GM23338 (cell line): Measurements from ENCODE around the gene UBR2. TPM values are rescaled to one million over a fixed set of nuclear protein-coding genes. Genes with fewer than 3 reads are reported as not detected.

ENCODE experiments used
- ATAC-seq: fragments of 200-7000 bp; cut with Tn5 transposase; 3 replicates; pipeline ENCODE4 v1.9.1; 2020
- DNase-seq: peaks from one replicate; pipeline ENCODE4 v3.0.0-alpha.2; 2015; ENCODE audit warnings: low spot score
- H2AFZ ChIP-seq: fragments of 200-600 bp; sonication (generic); 2 replicates; pipeline ENCODE4 v1.8.0; 2016; ENCODE audit warnings: antibody characterized with exemption, mild to moderate bottlenecking, moderate library complexity
- H3F3A ChIP-seq: fragments of 200-600 bp; sonication (generic); replicated peaks from 2 replicates; pipeline ENCODE4 v1.8.0; 2017; ENCODE audit warnings: antibody characterized with exemption, mixed run types, low read depth
- H3K27ac ChIP-seq: fragments of 200-600 bp; sonication (generic); 2 replicates; pipeline ENCODE4 v1.6.1; 2016; ENCODE audit warnings: low read depth
- H3K27me3 ChIP-seq: fragments of 200-600 bp; sonication (generic); 2 replicates; pipeline ENCODE4 v1.8.0; 2016; ENCODE audit warnings: mild to moderate bottlenecking, mixed run types, moderate library complexity; ENCODE audit not compliant: insufficient read depth
- H3K36me3 ChIP-seq: fragments of 200-600 bp; sonication (generic); 2 replicates; pipeline ENCODE4 v1.8.0; 2016; ENCODE audit warnings: mild to moderate bottlenecking; ENCODE audit not compliant: insufficient read depth
- H3K4me1 ChIP-seq: fragments of 200-600 bp; sonication (generic); 2 replicates; pipeline ENCODE4 v1.8.0; 2016; ENCODE audit warnings: mild to moderate bottlenecking, moderate library complexity; ENCODE audit not compliant: insufficient read depth
- H3K4me2 ChIP-seq: fragments of 200-600 bp; sonication (generic); 2 replicates; pipeline ENCODE4 v1.7.1; 2017; ENCODE audit warnings: mixed run types
- H3K4me3 ChIP-seq: fragments of 200-600 bp; sonication (generic); 2 replicates; pipeline ENCODE4 v1.6.1; 2016; ENCODE audit warnings: mixed run types
- H3K79me2 ChIP-seq: fragments of 200-600 bp; sonication (generic); replicated peaks from 2 replicates; pipeline ENCODE4 v1.8.0; 2017; ENCODE audit warnings: mild to moderate bottlenecking; ENCODE audit not compliant: insufficient read depth
- H3K9me2 ChIP-seq: fragments of 200-600 bp; sonication (generic); 2 replicates; pipeline ENCODE4 v1.8.0; 2017; ENCODE audit not compliant: insufficient read depth
- H4K20me1 ChIP-seq: fragments of 200-600 bp; sonication (generic); replicated peaks from 2 replicates; pipeline ENCODE4 v1.8.0; 2017; ENCODE audit warnings: mild to moderate bottlenecking; ENCODE audit not compliant: insufficient read depth
- H3K27ac Mint-ChIP-seq: 2 replicates; pipeline ENCODE4 v1.8.0; 2020; ENCODE audit warnings: inconsistent platforms, mild to moderate bottlenecking, moderate library complexity, mixed read lengths
- H3K27me3 Mint-ChIP-seq: 3 replicates; pipeline ENCODE4 v1.8.0; 2022; ENCODE audit warnings: low read depth, mild to moderate bottlenecking, moderate library complexity, mixed read lengths, inconsistent platforms; ENCODE audit not compliant: insufficient read depth, poor library complexity
- H3K36me3 Mint-ChIP-seq: 3 replicates; pipeline ENCODE4 v1.8.0; 2021; ENCODE audit warnings: low read depth, mild to moderate bottlenecking, inconsistent platforms, moderate library complexity, mixed read lengths
- H3K4me1 Mint-ChIP-seq: 3 replicates; pipeline ENCODE4 v1.8.0; 2020; ENCODE audit warnings: mild to moderate bottlenecking, inconsistent platforms, mixed read lengths
- H3K4me3 Mint-ChIP-seq: 3 replicates; pipeline ENCODE4 v1.8.0; 2021; ENCODE audit warnings: moderate library complexity, mild to moderate bottlenecking, inconsistent platforms, mixed read lengths
- H3K9me3 Mint-ChIP-seq: 3 replicates; pipeline ENCODE4 v1.8.0; 2020; ENCODE audit warnings: moderate library complexity, mild to moderate bottlenecking, inconsistent platforms, mixed read lengths
- CREB1 ChIP-seq: fragments of 250-450 bp; sonication (Bioruptor Pico); IDR thresholded peaks from 2 replicates; pipeline ENCODE4 v1.5.0; 2020; ENCODE audit warnings: low read depth, mild to moderate bottlenecking, moderate library complexity
- CTCF ChIP-seq, 2 experiments: fragments of 200-600 bp in 1 of 2; sonication (generic) in 1 of 2; conservative IDR thresholded peaks; 2 replicates each; pipeline versions ENCODE4 v1.5.1 to v1.6.1; 2016 to 2017; ENCODE audit warnings: antibody characterized with exemption in 2 of 2, low read depth in 2 of 2, mild to moderate bottlenecking in 2 of 2, moderate library complexity in 1 of 2
- ETS1 ChIP-seq: IDR thresholded peaks from 2 replicates; pipeline ENCODE4 v1.6.1; 2016; ENCODE audit warnings: antibody characterized with exemption
- EZH2 ChIP-seq: fragments of 200-600 bp; sonication (generic); IDR thresholded peaks from one replicate; pipeline ENCODE4 v1.8.0; 2017; ENCODE audit warnings: antibody characterized with exemption, mild to moderate bottlenecking, low read depth; ENCODE audit not compliant: unreplicated experiment
- EZH2phosphoT487 ChIP-seq: fragments of 200-600 bp; sonication (generic); IDR thresholded peaks from one replicate; pipeline ENCODE4 v1.8.1; 2018; ENCODE audit warnings: antibody characterized with exemption; ENCODE audit not compliant: unreplicated experiment
- JUNB ChIP-seq: IDR thresholded peaks from one replicate; pipeline ENCODE4 v1.6.1; 2016; ENCODE audit warnings: antibody characterized with exemption; ENCODE audit not compliant: unreplicated experiment
- NANOG ChIP-seq: IDR thresholded peaks from 2 replicates; pipeline ENCODE4 v1.6.1; 2016; ENCODE audit warnings: antibody characterized with exemption, borderline replicate concordance
- POLR2AphosphoS5 ChIP-seq: IDR thresholded peaks from 2 replicates; pipeline ENCODE4 v1.6.1; 2016; ENCODE audit warnings: antibody characterized with exemption, low read depth
- REST ChIP-seq: IDR thresholded peaks from one replicate; pipeline ENCODE4 v1.6.1; 2018; ENCODE audit warnings: antibody characterized with exemption; ENCODE audit not compliant: unreplicated experiment
- STAT1 ChIP-seq: IDR thresholded peaks from one replicate; pipeline ENCODE4 v1.6.1; 2016; ENCODE audit warnings: antibody characterized with exemption; ENCODE audit not compliant: unreplicated experiment
- ZNF114 ChIP-seq: fragments of 250-450 bp; sonication (Bioruptor Pico); IDR thresholded peaks from 2 replicates; pipeline ENCODE4 v1.5.0; 2020; ENCODE audit warnings: mild to moderate bottlenecking, moderate library complexity
- ZNF331 ChIP-seq: fragments of 250-450 bp; sonication (Bioruptor Pico); IDR thresholded peaks from 2 replicates; pipeline ENCODE4 v1.5.0; 2020; ENCODE audit warnings: low read depth, mild to moderate bottlenecking, moderate library complexity
- ZNF462 ChIP-seq: fragments of 250-450 bp; sonication (Bioruptor Pico); IDR thresholded peaks from 2 replicates; pipeline ENCODE4 v1.5.0; 2020; ENCODE audit warnings: mild to moderate bottlenecking, moderate library complexity
- polyA plus RNA-seq: library from polyadenylated mRNA; unstranded; fragments of >200 nt; fragmentation: Nextera tagmentation; extraction: Ambion mirVana; gene quantifications from 2 replicates; pipeline ENCODE4 v1.2.1, GENCODE V29; 2016
- total RNA-seq: library from RNA; depleted of rRNA; stranded (reverse); fragments of >200 nt; shearing (Covaris generic); gene quantifications from 2 replicates; pipeline ENCODE4 v1.2.3, GENCODE V29; 2014

UBR2 gene
- total and polyA plus RNA-seq, 2 experiments from 2014 or later: 6.7 to 21.2 TPM

- DNase-seq (no peak), ATAC-seq (no peak)
- no peak overlapping the region for H3K4me3 ChIP-seq
- H3K79me2 ChIP-seq: no peaks in the 10 kb centered on the region
- H4K20me1 ChIP-seq: no peaks in the 10 kb centered on the region
- H3K9me2 ChIP-seq: no peaks in the 10 kb centered on the region
- no peaks in the 10 kb centered on the region for H3K4me1 ChIP-seq
- Mint-ChIP-seq H3K27ac (no peak overlapping the region), H3K36me3 (no peaks in the 10 kb centered on the region), H3K4me1 (peaks cover 2% of the 10 kb centered on the region; the same call in 1 of the 3 replicates), H3K27me3 (no peaks in the 10 kb centered on the region), H3K9me3 (0 out of 3 replicates have a peak, but pooled peaks cover under 1% of the 10 kb centered on the region), H3K4me3 (no peak overlapping the region)
- H3K27ac ChIP-seq: no peak overlapping the region
- no peak overlapping the region for H3K4me2 ChIP-seq
- TF ChIP-seq ZNF114 (no peak), POLR2AphosphoS5 (no peak), EZH2 (no peak), STAT1 (no peak), CREB1 (CRISPR knock-in tag) (no peak), EZH2phosphoT487 (no peak), JUNB (no peak), CTCF (conservative IDR thresholded peaks at IDR 0.05; ENCODE audit: low read depth in 2 of 2) (no peak), NANOG (no peak), ZNF462 (no peak), ETS1 (no peak), REST (no peak), ZNF331 (CRISPR knock-in tag) (no peak)
- H2AFZ ChIP-seq: no peak overlapping the region
- H3F3A ChIP-seq: no peaks in the 10 kb centered on the region
- H3K27me3 ChIP-seq: no peaks in the 10 kb centered on the region
- H3K36me3 ChIP-seq: no peaks in the 10 kb centered on the region
Measured at GRCh38 chr6:42514745-42515144, 49.1 kb upstream of the UBR2 start.
